Endothelial cell of hepatic sinusoid (primary cell): Measurements from ENCODE around the gene F7.

Experiments used
- in situ Hi-C: cut with HindIII; loops from 2 replicates; pipeline ENCODE4 v1.10.0; 2017; ENCODE audit warnings: low sequenced_read_pairs

The F7 gene

DNA sequence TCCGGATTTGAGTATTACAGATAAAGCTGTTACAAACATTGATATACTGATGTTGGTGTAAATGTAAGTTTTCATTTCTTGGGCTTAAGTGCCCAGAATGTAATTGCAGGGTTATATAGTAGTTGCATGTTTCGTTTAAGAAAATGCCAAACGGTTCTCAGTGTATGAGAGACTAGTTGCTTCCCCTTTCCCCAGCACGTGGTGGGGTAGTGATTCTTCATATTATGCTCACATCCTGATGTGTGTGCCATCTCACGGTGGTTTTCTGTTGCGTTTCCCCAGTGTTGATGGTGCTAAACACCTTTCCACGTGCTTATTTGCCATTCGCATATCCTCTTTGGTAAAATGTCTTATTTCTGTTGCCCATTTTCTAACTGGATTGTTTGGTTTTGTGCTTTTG lies 34.7 kb upstream of the F7 start:
- in situ Hi-C loops: loop anchor here (10.0 kb wide), 1 partner anchor 64 kb away; no protein-coding TSS in a partner anchor

DNA sequence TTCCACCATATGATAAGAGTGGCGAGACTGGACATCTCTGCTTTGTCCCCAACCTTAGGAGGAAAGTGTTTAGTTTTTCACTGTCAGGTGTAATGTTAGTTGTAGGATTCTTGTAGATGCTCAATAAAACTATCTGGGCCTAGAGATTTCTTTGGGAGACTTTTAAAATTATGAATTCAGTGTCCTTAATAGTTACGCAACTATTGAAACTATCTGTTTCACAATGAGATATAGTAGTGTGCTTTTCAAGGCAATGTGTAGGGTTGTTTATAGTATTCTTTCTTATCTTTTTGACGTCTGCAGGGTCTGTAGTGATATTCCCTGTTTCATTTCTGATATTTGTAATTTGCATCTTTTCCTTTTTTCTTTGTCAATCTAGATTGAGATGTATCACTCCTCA lies 33.2 kb upstream of the F7 start:
- in situ Hi-C loops: loop anchor here (10.0 kb wide), 1 partner anchor 62 kb away; no protein-coding TSS in a partner anchor

DNA sequence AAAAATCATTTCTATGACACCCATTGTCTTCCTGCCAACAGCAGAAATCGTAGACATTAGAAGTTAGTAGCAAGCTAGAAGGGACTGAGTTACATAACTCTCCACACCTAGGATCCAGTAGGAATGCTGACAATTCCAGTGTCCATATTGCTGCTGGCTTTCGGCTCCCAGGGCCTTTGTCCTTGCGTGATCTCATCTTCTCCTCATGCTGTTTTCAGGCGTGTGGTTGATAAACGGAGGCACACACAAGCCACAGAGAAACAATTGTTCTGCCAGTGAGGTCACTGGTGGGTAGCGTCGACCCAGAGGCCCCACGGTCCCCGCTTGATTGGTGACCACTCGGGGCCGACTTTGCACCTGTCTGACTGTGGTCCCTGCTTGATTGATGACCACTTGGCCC lies 31.6 kb upstream of the F7 start:
- in situ Hi-C loops: loop anchor here (10.0 kb wide), 1 partner anchor 61 kb away; no protein-coding TSS in a partner anchor

DNA sequence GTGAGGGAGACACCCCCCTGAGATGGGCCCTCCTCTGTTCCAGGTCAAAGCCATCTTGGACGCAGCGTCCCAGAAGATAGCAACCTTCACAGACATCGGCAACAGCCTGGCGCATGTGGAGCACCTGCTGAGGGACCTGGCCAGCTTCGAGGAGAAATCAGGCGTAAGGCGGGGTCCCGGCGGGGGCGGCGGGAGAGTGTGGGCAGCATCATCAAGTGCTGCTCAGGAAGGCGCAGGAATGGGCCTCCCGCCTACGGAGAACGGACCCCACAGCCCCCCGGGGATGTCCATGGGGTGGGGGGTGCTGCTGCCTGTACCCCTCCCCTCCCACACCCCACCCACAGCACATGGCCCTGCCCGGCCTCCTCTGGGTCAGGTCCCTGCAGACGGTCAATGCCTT lies 31.2 kb upstream of the F7 start:
- in situ Hi-C loops: loop anchor here (10.0 kb wide), 1 partner anchor 60 kb away; no protein-coding TSS in a partner anchor

DNA sequence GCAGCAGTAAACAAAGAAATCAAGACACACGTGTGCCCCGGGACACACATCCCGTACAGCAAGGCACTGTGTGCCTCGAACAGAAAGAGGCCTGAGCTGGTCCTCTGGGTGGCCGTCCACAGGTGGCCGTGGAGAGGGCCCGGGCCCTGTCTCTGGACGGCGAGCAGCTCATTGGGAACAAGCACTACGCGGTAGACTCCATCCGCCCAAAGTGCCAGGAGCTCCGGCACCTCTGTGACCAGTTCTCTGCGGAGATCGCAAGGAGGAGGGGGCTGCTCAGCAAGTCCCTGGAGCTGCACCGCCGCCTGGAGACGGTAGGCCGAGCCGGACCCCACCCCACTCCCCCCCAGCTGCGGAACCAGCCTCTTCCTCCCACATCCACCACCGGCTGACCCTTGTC lies 30.7 kb upstream of the F7 start:
- in situ Hi-C loops: loop anchor here (10.0 kb wide), 1 partner anchor 60 kb away; no protein-coding TSS in a partner anchor

DNA sequence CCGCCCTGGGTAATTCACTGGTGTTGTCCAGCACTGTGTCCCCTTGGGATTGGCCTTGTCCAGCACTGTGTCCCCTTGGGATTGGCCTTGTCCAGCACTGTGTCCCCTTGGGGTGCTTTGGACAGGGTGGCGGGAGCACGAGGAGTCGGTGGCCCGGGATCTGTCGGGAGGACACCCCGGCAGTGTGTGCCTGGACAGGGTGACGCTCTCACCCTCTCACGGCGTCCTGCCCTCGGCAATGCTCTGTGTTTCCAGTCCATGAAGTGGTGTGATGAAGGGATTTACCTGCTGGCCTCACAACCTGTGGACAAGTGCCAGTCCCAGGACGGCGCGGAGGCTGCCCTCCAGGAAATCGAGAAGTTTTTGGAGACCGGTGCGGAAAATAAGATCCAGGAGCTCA lies 29.9 kb upstream of the F7 start:
- in situ Hi-C loops: loop anchor here (10.0 kb wide), 1 partner anchor 59 kb away; no protein-coding TSS in a partner anchor

DNA sequence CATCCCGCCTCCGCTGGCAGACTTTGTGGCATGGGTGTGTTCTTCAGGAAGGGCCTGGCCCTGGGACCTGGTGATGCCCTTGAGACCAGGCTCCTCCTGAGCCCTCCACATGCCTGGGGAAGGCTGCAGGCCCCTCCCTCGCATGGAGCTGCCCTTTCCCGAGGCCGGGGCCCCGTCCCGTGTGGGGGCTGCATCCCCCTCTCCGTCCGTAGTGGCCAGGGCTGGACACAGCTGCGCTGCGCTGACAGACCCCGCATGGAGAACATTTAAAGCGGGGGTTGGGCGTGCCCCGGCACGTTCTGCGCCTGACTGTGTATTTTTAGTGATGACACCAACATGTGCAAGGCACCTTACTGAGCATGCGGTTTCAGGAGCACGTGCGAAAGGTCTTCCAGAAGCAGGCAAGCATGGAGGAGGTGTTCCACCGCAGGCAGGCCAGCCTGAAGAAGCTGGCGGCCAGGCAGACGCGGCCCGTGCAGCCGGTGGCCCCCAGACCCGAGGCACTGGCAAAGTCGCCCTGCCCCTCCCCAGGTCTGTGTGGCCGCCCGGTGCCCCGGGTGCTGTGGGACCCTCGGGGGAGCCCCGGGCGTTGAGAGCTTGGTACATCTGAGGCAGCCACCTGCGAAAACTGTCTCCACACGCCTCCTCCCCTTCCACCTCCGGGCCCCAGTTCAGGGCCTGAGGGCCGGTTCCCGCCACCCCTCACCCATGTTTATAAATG lies 28.8 kb upstream of the F7 start:
- in situ Hi-C loops: loop anchor here (10.0 kb wide), 1 partner anchor 58 kb away; no protein-coding TSS in a partner anchor

DNA sequence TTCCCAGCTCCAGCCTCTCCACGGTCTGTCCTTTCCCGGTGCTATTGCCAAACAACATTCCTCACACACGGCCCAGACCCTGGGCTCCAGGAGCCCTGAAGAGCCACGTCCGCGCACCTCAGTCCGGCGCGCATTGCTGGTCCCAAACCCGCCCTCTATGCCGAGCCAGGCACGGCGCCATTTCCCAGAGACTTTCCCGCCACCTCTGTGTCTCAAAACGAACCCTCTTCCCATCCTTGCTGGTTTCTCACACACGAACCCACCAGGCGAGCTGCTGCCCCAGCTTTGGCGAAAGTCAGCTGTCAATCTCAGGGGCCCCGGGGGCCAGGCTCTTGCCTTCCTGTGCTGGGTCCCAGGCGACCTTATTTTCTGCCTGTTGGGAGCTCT lies 28.0 kb upstream of the F7 start:
- in situ Hi-C loops: loop anchor here (10.0 kb wide), 1 partner anchor 57 kb away; no protein-coding TSS in a partner anchor

DNA sequence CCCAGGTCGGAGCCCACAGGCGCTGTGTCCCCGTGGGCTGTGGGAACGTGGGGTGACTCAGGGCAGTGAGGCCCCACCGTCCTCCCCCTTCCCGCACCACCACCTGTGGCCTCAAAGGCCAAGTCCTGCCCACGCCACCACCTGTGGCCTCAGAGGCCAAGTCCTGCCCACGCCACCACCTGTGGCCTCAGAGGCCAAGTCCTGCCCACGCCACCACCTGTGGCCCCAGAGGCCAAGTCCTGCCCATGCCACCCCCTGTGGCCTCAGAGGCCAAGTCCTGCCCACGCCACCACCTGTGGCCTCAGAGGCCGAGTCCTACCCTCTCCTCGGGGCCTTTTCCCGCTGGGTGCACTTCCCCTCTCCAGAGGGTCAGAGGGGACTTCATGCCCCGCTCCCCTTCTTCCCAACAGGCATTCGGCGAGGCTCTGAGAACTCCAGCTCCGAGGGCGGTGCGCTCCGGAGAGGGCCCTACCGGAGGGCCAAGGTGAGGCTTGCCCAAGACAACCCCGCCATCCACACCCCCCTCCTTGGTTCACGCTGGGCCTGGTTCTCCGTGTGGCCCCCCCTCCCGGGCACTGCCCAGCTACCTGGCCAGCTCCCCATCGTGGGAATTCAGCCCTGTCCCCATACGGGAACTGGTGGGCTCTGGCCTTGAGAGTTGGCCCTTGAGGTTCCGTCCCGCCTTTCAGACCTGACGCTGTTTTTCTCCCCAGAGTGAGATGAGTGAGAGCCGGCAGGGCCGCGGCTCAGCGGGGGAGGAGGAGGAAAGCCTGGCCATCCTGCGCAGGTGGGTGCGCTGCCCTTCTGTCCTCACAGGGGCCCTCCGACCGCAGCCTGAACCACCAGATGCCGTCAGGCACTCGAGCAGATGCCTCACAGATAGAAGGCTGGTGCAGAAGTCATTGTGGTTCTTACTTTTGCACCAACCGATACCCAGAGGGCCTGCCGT lies 27.4 kb upstream of the F7 start:
- in situ Hi-C loops: loop anchor here (10.0 kb wide), 1 partner anchor 57 kb away; no protein-coding TSS in a partner anchor

DNA sequence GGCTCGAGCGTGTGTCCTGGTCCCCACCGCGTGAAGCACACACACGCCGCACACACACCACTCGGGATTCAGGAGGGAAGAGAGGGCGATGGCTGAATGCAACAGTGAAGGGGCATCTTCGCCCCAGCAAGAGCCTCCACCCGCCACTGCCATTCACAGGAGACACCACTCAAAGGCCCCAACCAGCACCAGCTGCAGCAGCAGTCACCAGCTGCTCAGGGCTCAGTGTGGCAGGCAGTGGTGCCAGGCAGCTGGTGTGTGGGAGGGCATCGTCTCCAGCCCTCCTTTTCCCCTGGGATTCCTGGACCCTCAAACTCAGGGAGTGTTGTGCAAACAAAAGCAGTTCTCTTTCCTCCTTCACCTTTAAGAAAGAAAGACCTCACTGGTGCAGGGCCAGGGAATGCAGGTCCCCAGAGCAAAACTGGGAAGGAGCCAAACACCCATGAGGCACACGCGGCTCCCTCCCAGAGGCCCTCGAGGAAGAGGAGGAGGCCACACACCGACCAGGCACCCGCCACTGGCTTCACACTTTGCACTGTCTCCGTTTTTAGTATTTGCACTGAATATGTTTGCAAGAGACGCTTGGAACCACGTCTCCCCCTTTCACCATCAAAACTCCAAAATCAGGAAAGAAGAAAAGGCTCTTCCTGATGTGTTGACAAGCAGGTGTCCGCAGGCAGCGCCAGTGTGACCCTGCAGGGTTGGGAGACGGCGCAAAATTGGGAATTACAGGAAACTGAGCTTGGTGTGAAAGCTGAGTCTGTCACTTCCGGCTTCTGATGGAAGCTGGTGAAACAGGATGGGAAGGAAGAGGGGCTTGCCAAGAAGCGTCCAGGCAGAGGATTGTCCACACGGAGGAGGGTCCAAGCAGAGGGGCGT lies 26.4 kb upstream of the F7 start:
- in situ Hi-C loops: loop anchor here (10.0 kb wide), 1 partner anchor 56 kb away; no protein-coding TSS in a partner anchor

DNA sequence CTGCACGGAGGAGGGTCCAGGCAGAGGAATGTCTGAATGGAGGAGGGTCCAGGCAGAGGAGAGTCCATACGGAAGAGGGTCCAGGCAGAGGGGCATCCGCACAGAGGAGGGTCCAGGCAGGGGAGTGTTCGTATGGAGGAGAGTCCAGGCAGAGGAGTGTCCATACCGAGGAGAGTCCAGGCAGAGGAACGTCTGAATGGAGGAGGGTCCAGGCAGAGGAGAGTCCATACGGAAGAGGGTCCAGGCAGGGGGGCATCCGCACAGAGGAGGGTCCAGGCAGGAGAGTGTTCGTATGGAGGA lies 25.9 kb upstream of the F7 start:
- in situ Hi-C loops: loop anchor here (10.0 kb wide), 2 partner anchors 55 kb away; no protein-coding TSS in a partner anchor

DNA sequence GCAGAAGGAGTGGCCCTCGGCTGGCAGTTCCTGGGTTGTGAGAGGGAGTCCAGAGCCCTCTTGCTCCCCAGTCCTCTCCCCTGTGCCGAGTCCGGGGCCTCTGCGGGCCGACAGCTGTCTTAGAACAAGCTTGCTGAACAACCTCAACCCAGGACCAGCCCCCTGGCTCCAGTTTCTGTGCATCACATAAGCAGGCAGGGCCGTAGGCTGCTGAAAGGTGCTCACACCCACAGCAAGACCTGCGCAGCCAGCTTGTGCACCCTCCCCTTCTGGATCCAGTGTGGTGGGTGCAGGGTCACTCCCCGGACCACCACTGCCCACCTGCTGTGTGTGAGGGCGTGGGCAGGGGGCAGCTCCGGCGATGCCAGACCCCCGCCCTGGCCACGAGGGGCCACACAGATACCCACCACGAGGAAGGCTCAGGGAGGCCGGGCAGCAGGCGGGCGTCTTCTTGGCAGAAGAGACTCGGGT lies 25.2 kb upstream of the F7 start:
- in situ Hi-C loops: loop anchor here (10.0 kb wide), 1 partner anchor 56 kb away; no protein-coding TSS in a partner anchor

DNA sequence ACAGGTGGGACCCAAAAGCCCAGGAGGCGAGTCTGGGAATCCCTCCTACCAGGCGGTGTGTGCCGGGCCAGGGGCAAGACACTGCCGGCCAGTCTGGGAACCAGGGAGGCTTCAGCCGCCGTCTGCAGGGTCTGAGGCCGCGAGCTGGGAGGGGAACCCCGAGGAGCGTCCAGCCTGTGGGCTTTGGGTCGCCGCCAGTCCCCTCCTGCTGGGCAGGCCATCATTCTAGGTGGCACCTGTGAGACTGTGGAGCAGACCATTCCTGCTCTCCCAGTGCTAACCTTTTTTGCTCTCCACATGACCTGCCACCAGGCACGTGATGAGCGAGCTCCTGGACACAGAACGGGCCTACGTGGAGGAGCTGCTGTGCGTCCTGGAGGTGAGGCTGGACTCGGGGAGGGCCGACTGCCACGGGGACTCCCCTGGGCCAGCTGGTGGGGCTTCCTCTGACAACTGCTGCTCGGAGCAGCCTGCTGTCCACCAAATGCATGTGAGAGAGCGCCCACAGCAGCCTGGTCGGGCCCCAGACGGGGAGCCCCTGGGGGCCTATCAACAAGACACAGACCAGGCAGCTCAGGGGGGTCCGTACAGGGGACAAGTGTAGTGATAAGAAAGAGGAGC lies 24.6 kb upstream of the F7 start:
- in situ Hi-C loops: loop anchor here (10.0 kb wide), 1 partner anchor 56 kb away; no protein-coding TSS in a partner anchor

DNA sequence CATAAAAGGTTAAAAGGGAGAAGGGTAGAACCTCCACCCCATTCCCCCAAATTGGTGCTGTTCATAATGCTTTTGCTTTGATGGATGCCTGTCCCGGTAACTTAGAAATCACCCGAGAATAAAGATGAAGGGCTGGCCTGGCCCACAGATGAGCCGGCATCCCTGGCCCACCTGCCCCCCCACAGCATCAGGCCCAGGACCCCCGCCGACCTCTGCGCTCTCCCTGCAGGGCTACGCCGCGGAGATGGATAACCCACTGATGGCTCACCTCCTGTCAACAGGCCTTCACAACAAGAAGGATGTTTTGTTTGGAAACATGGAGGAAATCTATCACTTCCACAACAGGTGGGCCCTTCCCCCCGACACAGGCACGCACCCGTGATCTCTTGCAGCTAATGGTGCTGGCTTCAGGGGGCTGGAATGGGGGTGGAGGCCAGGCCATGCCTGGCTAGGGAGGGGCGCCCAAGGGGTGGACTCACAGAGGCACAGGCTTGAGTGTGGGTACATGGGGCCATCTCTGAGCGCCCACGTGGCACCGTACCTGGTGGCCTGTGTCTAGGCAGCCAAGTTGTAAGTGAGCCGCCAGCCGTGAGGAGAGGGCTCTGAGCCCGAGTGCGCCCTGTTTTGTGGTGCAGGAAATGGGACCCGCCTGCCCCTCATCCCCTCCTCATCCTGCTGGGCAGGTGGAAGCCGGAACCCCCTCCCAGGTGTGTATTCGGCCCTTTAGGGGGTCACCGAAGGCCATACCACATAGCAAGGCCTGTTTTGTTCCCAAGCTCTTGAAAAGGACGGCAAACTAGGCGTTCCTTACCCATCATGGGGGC lies 23.2 kb upstream of the F7 start:
- in situ Hi-C loops: loop anchor here (10.0 kb wide), 1 partner anchor 58 kb away; no protein-coding TSS in a partner anchor

DNA sequence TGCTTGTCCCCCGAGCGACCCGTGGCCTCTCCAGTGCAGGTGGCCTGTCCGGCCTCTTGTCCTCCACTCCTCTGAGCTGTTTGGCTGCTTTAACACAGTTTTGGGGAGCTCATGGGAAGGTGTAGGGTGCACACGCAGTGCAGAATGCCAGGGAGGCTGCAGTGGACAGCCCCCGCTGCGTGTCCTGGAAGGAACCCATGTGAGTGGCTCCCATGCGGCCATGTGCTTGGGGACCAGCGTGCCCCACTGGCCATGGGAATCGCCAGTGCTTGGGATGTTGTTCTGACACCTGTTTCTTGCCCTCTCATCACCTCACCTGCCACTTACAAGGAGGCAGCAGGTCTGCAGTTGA lies 22.6 kb upstream of the F7 start:
- in situ Hi-C loops: loop anchor here (10.0 kb wide), 1 partner anchor 58 kb away; no protein-coding TSS in a partner anchor

DNA sequence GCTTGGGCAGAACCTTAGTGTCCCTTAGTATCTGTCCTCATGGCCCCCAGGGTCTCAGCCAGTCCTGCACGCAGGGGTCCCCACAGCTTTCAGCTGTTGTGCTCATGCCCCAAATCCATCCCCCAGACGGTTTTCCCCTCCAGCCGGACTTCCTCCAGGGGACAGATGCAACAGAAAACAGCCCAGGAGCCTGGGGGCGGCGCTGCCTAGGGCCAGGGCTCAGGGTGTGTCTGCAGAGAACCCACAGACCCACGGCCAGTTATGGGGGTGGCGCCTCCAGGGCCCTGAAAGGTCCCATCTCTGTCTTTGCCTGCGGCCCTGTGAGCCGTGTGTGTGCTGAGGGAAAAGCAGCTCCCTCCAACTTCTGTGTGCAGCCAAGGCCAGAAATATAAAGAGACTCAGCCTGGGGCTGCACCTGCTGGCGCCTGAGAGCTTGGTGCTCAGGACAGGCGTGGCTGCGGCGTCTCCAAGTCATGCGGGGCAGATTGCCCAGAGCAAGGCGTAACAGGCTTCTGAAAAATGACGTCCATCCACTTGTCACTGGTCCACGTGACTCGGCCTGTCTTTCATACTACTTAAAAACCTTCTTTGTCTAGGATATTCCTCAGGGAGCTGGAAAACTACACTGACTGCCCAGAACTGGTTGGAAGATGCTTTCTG lies 22.1 kb upstream of the F7 start:
- in situ Hi-C loops: loop anchor here (10.0 kb wide), 1 partner anchor 59 kb away; no protein-coding TSS in a partner anchor

DNA sequence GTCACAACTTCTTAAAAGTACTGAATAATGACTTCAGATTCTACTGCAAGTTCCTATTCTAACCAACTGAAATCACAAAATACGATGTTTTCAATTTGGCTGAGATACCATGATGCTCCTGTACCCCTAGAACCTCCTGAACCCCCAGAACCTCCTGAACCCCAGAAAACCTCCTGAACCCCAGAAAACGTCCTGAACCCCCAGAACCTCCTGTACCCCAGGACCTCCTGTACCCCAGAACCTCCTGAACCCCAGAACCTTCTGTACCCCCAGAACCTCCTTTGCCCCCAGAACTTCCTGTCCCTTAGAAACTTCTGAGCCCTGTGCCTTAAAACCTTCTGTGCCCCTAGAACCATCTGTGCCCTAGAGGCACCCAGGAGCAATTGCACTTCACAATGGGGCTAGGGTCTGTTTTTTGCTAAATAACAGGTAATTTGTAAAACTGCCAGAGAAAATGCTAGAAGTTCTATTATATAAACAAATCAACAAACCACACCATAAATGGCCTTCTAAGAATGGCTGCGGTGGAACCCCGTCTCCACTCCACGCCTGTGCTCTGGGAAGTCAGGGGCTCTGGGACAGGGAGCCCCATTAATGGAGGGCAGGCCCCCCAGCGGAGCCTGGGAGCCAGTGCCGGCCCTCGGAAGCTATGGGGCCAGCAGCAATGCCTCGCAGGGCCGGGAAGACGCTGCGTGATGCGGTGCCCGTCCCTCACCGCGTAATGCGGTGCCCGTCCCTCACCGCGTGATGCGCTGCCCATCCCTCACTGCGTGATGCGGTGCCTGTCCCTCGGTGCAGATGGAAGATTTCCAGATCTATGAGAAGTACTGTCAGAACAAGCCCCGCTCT lies 21.3 kb upstream of the F7 start:
- in situ Hi-C loops: loop anchor here (10.0 kb wide), 1 partner anchor 60 kb away; no protein-coding TSS in a partner anchor
